WTC11 (cell line): ENCODE results near the gene RNF150. TPM values are rescaled to one million over a fixed set of nuclear protein-coding genes. Genes with fewer than 3 reads are reported as not detected.

Experiments used
- ATAC-seq: fragments of 200-7000 bp; cut with Tn5 transposase; 2 replicates; pipeline ENCODE4 v1.10.0; 2021; ENCODE audit warnings: mild to moderate bottlenecking, moderate library complexity
- CTCF ChIA-PET: fragments of 300-600 bp; sonication (Branson Sonifier 250); formaldehyde crosslinking; loops from one replicate; lab custom pipeline; 2021; ENCODE audit warnings: antibody characterized with exemption; lab: Charles Lee
- POLR2A ChIA-PET: fragments of 350-600 bp; sonication (Branson Sonifier 250); formaldehyde crosslinking; loops from one replicate; lab custom pipeline; 2021; ENCODE audit warnings: antibody characterized with exemption; lab: Charles Lee
- DNase-seq: peaks from one replicate; pipeline ENCODE4 v3.0.0; 2021; ENCODE audit warnings: low spot score
- H3K27ac Mint-ChIP-seq: 2 replicates; pipeline ENCODE4 v1.8.0; 2021; ENCODE audit warnings: mixed read lengths
- H3K27me3 Mint-ChIP-seq: 2 replicates; pipeline ENCODE4 v1.8.0; 2021; ENCODE audit warnings: low read depth, mild to moderate bottlenecking, moderate library complexity, mixed read lengths
- H3K36me3 Mint-ChIP-seq: 2 replicates; pipeline ENCODE4 v1.8.0; 2021; ENCODE audit warnings: mixed read lengths
- H3K4me1 Mint-ChIP-seq: 2 replicates; pipeline ENCODE4 v1.8.0; 2022; ENCODE audit warnings: mixed read lengths
- H3K4me3 Mint-ChIP-seq: 2 replicates; pipeline ENCODE4 v1.8.0; 2021; ENCODE audit warnings: mild to moderate bottlenecking, moderate library complexity, mixed read lengths
- H3K9me3 Mint-ChIP-seq: 2 replicates; pipeline ENCODE4 v1.8.0; 2021; ENCODE audit warnings: mixed read lengths
- ATF1 ChIP-seq: sonication (generic); formaldehyde crosslinking; IDR thresholded peaks from 2 replicates; pipeline ENCODE4 v1.8.1; 2023; ENCODE audit warnings: mild to moderate bottlenecking, moderate library complexity, missing genetic modification reagents
- CREB1 ChIP-seq: sonication (generic); formaldehyde crosslinking; IDR thresholded peaks from 2 replicates; pipeline ENCODE4 v1.8.0; 2023; ENCODE audit warnings: mild to moderate bottlenecking, missing genetic modification reagents
- ELF4 ChIP-seq: sonication (generic); formaldehyde crosslinking; IDR thresholded peaks from 2 replicates; pipeline ENCODE4 v1.8.1; 2022; ENCODE audit warnings: low read depth, mild to moderate bottlenecking, moderate library complexity, missing genetic modification reagents
- ERG ChIP-seq: fragments of 250-450 bp; sonication (Bioruptor Pico); IDR thresholded peaks from 2 replicates; pipeline ENCODE4 v1.8.0; 2021; ENCODE audit warnings: mild to moderate bottlenecking
- ESRRA ChIP-seq: sonication (generic); formaldehyde crosslinking; IDR thresholded peaks from 2 replicates; pipeline ENCODE4 v1.8.1; 2022; ENCODE audit warnings: mild to moderate bottlenecking, missing genetic modification reagents, borderline replicate concordance
- FOXJ3 ChIP-seq: sonication (generic); formaldehyde crosslinking; IDR thresholded peaks from 2 replicates; pipeline ENCODE4 v1.9.0; 2021; ENCODE audit warnings: missing genetic modification reagents, mild to moderate bottlenecking, borderline replicate concordance
- GTF2I ChIP-seq: fragments of 250-450 bp; sonication (Bioruptor Pico); conservative IDR thresholded peaks from 2 replicates; pipeline ENCODE4 v1.4.0; 2021; ENCODE audit warnings: mild to moderate bottlenecking
- HMGXB4 ChIP-seq: sonication (generic); formaldehyde crosslinking; IDR thresholded peaks from 2 replicates; pipeline ENCODE4 v1.8.1; 2023; ENCODE audit warnings: mild to moderate bottlenecking, moderate library complexity, missing genetic modification reagents
- IRF1 ChIP-seq: sonication (generic); formaldehyde crosslinking; IDR thresholded peaks from 2 replicates; pipeline ENCODE4 v1.8.0; 2023; ENCODE audit warnings: missing genetic modification reagents
- NFYB ChIP-seq: sonication (generic); formaldehyde crosslinking; conservative IDR thresholded peaks from 2 replicates; pipeline ENCODE4 v1.8.0; 2022; ENCODE audit warnings: low read depth, missing genetic modification reagents
- NR3C1 ChIP-seq: sonication (generic); formaldehyde crosslinking; conservative IDR thresholded peaks from 2 replicates; pipeline ENCODE4 v1.8.1; 2023; ENCODE audit warnings: low read depth, mild to moderate bottlenecking, missing genetic modification reagents
- PRDM15 ChIP-seq: sonication (generic); formaldehyde crosslinking; IDR thresholded peaks from 2 replicates; pipeline ENCODE4 v1.8.0; 2022; ENCODE audit warnings: missing genetic modification reagents
- SOX15 ChIP-seq: fragments of 250-450 bp; sonication (Bioruptor Pico); IDR thresholded peaks from 2 replicates; pipeline ENCODE4 v1.9.0; 2021; ENCODE audit warnings: mild to moderate bottlenecking
- STAT6 ChIP-seq: sonication (generic); formaldehyde crosslinking; conservative IDR thresholded peaks from 2 replicates; pipeline ENCODE4 v1.8.1; 2023; ENCODE audit warnings: mild to moderate bottlenecking, low read depth, missing genetic modification reagents, moderate library complexity
- ZBTB43 ChIP-seq: sonication (generic); formaldehyde crosslinking; IDR thresholded peaks from 2 replicates; pipeline ENCODE4 v1.8.1; 2023; ENCODE audit warnings: mild to moderate bottlenecking, missing genetic modification reagents
- ZMAT4 ChIP-seq: fragments of 250-450 bp; sonication (Bioruptor Pico); IDR thresholded peaks from 2 replicates; pipeline ENCODE4 v1.9.0; 2021; ENCODE audit warnings: mild to moderate bottlenecking
- ZNF512 ChIP-seq: sonication (generic); formaldehyde crosslinking; IDR thresholded peaks from 2 replicates; pipeline ENCODE4 v1.8.1; 2022; ENCODE audit warnings: missing genetic modification reagents, borderline replicate concordance
- ZNF532 ChIP-seq: fragments of 250-450 bp; sonication (Bioruptor Pico); IDR thresholded peaks from 2 replicates; pipeline ENCODE4 v1.9.0; 2021; ENCODE audit warnings: mild to moderate bottlenecking, borderline replicate concordance
- total RNA-seq: library from RNA; stranded (reverse); gene quantifications from 3 replicates; pipeline ENCODE4 v1.2.3, GENCODE V29; 2021

RNF150 gene
- total RNA-seq, 1 experiment from 2014 or later, result 5.9 TPM

GRCh38 chr4:141081921-141082395 lies 51.3 kb downstream of the RNF150 start:
- Mint-ChIP-seq H3K27me3 (no peaks in the 10 kb centered on the region), H3K27ac (no peak overlapping the region), H3K4me3 (no peak overlapping the region), H3K36me3 (peaks cover 5% of the 10 kb centered on the region; the same call in 1 of the 2 replicates)
- no peak for ATAC-seq
- DNase-seq, result no peak
- CTCF ChIA-PET, result no interaction called here
- POLR2A ChIA-PET, result no interaction called here
- TF ChIP-seq ZNF512, result no peak
- TF ChIP-seq NFYB (CRISPR knock-in tag), result no peak
- TF ChIP-seq PRDM15 (CRISPR knock-in tag), result no peak
- no peak for TF ChIP-seq NR3C1 (CRISPR knock-in tag)
- no peak for TF ChIP-seq CREB1 (CRISPR knock-in tag)
- TF ChIP-seq GTF2I (CRISPR knock-in tag), result no peak
- no peak for TF ChIP-seq FOXJ3 (CRISPR knock-in tag)
- TF ChIP-seq HMGXB4 (CRISPR knock-in tag), result no peak
- TF ChIP-seq ZNF532 (CRISPR knock-in tag), result no peak
- no peak for TF ChIP-seq IRF1 (CRISPR knock-in tag)
- no peak for TF ChIP-seq STAT6 (CRISPR knock-in tag)
- TF ChIP-seq ZMAT4, result no peak
- no peak for TF ChIP-seq SOX15
- no peak for TF ChIP-seq ELF4 (CRISPR knock-in tag)
- no peak for TF ChIP-seq ATF1 (CRISPR knock-in tag)
- no peak for TF ChIP-seq ZBTB43
- TF ChIP-seq ERG (CRISPR knock-in tag), result no peak
- no peak for TF ChIP-seq ESRRA (CRISPR knock-in tag)
- TF ChIP-seq, all 79 proteins: peak for 0
- Mint-ChIP-seq H3K4me1 (peaks cover 21% of the 10 kb centered on the region), H3K9me3 (peaks cover 16% of the 10 kb centered on the region)
